Medulla oblongata (tissue), 1 donor: ENCODE data around the gene MCAM.

Source experiments
- DNase-seq: peaks from one replicate; pipeline ENCODE4 v3.0.0-alpha.2; 2015; ENCODE audit errors: extremely low spot score

The MCAM gene

GRCh38 chr11:119345685-119346084 is 28.8 kb upstream of the MCAM start:
- no peak for DNase-seq

GRCh38 chr11:119344291-119345010 is 27.5 kb upstream of the MCAM start:
- no peak for DNase-seq

- no peak for DNase-seq
Observed at GRCh38 chr11:119343726-119344125, 26.8 kb upstream of the MCAM start.

- DNase-seq: no peak
Observed at GRCh38 chr11:119342362-119343130, 25.6 kb upstream of the MCAM start.

- DNase-seq: no peak
Observed at GRCh38 chr11:119342023-119342300, 25.0 kb upstream of the MCAM start.

GRCh38 chr11:119341222-119342022 is 24.5 kb upstream of the MCAM start:
- no peak for DNase-seq

GRCh38 chr11:119340335-119341221 is 23.6 kb upstream of the MCAM start, which contains the start of gene C1QTNF5:
TSS of gene C1QTNF5 (minus strand) at chr11:119340883. CDS start at chr11:119340397, 486 bp downstream.
- DNase-seq: peak; percentile 91

GRCh38 chr11:119339589-119340334 is 22.8 kb upstream of the MCAM start:
- DNase-seq: peak; percentile 79

- DNase-seq: peak; percentile 45
Observed at GRCh38 chr11:119338965-119339588, 22.1 kb upstream of the MCAM start.

GRCh38 chr11:119338318-119338890 is 21.5 kb upstream of the MCAM start:
- DNase-seq: peak; percentile 88

- DNase-seq: peak; percentile 9
Observed at GRCh38 chr11:119337581-119338317, 20.8 kb upstream of the MCAM start.

GRCh38 chr11:119336744-119337469 is 20.0 kb upstream of the MCAM start:
- no peak for DNase-seq

- DNase-seq: peak; percentile 77
Observed at GRCh38 chr11:119335655-119336543, 19.0 kb upstream of the MCAM start.

GRCh38 chr11:119335091-119335654 is 18.2 kb upstream of the MCAM start:
- no peak for DNase-seq

GRCh38 chr11:119334174-119334930 is 17.4 kb upstream of the MCAM start, which contains the start of gene RNF26:
TSS of gene RNF26 (plus strand) at chr11:119334527. CDS start at chr11:119335123, 596 bp downstream.
- peak; percentile 99 for DNase-seq

GRCh38 chr11:119332111-119332765 is 15.3 kb upstream of the MCAM start:
- no peak for DNase-seq
